ENCODE data around the gene HCRTR2. TPM values are rescaled to one million over a fixed set of nuclear protein-coding genes. Genes with fewer than 3 reads are reported as not detected.
"Not testable (repeated sequence)": the region's sequence is repeated elsewhere in the genome, so short reads cannot be mapped to it uniquely, and the experiment has no call there.

Gene HCRTR2
- total RNA-seq, 1 donor from 2014 or later: not detected

DNA sequence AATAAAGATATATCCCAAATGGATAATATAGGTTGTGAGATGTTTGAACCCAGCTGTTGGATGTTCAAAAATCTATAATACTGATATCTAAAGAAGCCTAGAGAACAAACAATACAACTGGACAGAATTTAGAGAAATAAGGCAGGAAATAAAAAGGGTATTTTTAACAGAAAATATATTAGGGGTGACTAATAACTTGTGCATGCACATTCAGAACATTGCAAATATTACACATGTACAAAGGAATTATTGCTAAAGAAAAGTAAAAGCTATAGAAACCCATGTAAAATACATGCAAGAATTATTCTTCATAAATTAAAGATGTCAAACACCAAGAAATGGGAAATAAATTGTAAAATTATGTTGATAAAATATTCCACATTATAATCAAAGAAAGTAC, 32.7 kb upstream of the HCRTR2 start:
- no peak for DNase-seq (ENCODE audit: extremely low spot score in 2 of 2)
- H3K9me3 ChIP-seq: no peaks in the 10 kb centered on the region

DNA sequence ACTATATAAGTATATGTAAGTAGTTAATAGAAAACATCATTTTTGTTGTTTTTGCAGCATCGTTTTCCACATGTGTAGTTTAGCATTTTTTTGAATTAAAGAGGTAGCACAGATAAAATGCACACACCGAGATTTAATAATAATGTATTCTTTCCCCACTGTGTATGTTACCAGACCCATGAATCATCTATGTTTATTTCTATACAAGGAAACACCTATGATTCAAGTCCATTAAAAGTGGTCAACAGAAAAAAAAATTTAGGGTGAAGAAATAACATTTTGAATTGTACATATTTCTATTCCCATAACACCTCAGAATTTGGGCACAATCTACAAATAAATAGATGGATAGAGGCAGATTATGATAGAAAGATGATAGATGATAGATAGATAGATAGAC, 31.7 kb upstream of the HCRTR2 start:
- no peak for DNase-seq (ENCODE audit: extremely low spot score in 2 of 2)
- Histone ChIP-seq H3K9me3 (no peaks in the 10 kb centered on the region), H3K4me3 (no peak overlapping the region), H3K27ac (no peak overlapping the region), H3K4me1 (no peaks in the 10 kb centered on the region), H3K36me3 (no peaks in the 10 kb centered on the region), H3K27me3 (no peaks in the 10 kb centered on the region)
- TF ChIP-seq POLR2A (IDR thresholded peaks at IDR 0.05): no peak
- TF ChIP-seq, protein P1, sequence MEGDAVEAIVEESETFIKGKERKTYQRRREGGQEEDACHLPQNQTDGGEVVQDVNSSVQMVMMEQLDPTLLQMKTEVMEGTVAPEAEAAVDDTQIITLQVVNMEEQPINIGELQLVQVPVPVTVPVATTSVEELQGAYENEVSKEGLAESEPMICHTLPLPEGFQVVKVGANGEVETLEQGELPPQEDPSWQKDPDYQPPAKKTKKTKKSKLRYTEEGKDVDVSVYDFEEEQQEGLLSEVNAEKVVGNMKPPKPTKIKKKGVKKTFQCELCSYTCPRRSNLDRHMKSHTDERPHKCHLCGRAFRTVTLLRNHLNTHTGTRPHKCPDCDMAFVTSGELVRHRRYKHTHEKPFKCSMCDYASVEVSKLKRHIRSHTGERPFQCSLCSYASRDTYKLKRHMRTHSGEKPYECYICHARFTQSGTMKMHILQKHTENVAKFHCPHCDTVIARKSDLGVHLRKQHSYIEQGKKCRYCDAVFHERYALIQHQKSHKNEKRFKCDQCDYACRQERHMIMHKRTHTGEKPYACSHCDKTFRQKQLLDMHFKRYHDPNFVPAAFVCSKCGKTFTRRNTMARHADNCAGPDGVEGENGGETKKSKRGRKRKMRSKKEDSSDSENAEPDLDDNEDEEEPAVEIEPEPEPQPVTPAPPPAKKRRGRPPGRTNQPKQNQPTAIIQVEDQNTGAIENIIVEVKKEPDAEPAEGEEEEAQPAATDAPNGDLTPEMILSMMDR (IDR thresholded peaks at IDR 0.05): no peak
- TF ChIP-seq POLR2AphosphoS5 (IDR thresholded peaks at IDR 0.05; ENCODE audit: insufficient read depth in 1 of 2, low read depth in 1 of 2): no peak
- intact Hi-C loops (cut with DNase I): no loop called here

More for the DNA sequence above, 32.7 kb upstream of the HCRTR2 start:
- intact Hi-C loops (cut with DNase I): no loop called here
- Histone ChIP-seq H3K27ac (no peak overlapping the region), H3K27me3 (no peaks in the 10 kb centered on the region), H3K36me3 (no peaks in the 10 kb centered on the region), H3K4me1 (no peaks in the 10 kb centered on the region), H3K4me3 (no peak overlapping the region)
- TF ChIP-seq, protein P1 (IDR thresholded peaks at IDR 0.05): no peak
- TF ChIP-seq POLR2A (IDR thresholded peaks at IDR 0.05) (no peak), POLR2AphosphoS5 (IDR thresholded peaks at IDR 0.05; ENCODE audit: insufficient read depth in 1 of 2, low read depth in 1 of 2) (no peak)

DNA sequence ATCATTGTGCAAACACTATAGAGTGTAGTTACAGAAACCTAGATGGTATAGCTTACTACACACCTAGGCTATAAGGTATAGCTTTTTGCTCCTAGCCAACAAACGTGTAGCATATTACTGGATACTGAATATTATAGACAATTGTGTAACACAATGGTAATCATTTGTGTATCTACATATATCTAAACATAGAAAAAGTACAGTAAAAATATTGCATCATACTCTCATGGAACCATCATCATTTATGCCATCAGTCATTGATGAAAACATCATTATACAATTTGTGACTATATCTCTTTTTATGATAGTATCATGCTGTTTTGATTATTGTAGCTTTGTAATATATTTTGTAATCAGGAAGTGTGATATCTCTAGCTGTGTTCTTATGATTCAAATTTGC, 21.0 kb upstream of the HCRTR2 start:
- H3K4me1 ChIP-seq: no peaks in the 10 kb centered on the region

DNA sequence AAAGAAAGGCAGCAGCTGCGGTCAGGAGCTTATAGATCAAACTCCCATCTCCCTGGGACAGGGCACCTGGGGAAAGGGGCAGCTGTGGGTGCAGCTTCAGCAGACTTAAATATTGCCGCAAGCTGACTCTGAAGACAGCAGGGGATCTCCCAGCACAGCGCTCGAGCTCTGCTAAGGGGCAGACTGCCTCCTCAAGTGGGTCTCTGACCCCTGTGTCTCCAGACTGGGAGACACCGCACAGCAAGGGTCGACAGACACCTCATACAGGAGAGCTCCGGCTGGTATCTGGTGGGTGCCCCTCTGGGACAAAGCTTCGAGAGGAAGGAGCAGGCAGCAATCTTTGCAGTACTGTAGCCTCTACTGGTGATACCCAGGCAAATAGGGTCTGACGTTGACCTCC, 15.5 kb upstream of the HCRTR2 start:
- H3K27me3 ChIP-seq; DNase-seq (ENCODE audit: extremely low spot score in 2 of 2); intact Hi-C loops (cut with DNase I); H3K27ac ChIP-seq; H3K36me3 ChIP-seq; H3K4me3 ChIP-seq; H3K9me3 ChIP-seq; H3K4me1 ChIP-seq: not testable (repeated sequence)

More for the DNA sequence above, 21.0 kb upstream of the HCRTR2 start:
- Histone ChIP-seq H3K36me3 (no peaks in the 10 kb centered on the region), H3K27me3 (no peaks in the 10 kb centered on the region), H3K4me3 (no peak overlapping the region), H3K27ac (no peak overlapping the region), H3K9me3 (no peaks in the 10 kb centered on the region)
- TF ChIP-seq POLR2A (IDR thresholded peaks at IDR 0.05): no peak
- TF ChIP-seq POLR2AphosphoS5 (IDR thresholded peaks at IDR 0.05; ENCODE audit: insufficient read depth in 1 of 2, low read depth in 1 of 2): no peak
- TF ChIP-seq, protein P1 (IDR thresholded peaks at IDR 0.05): no peak
- intact Hi-C loops (cut with DNase I): no loop called here
- DNase-seq (ENCODE audit: extremely low spot score in 2 of 2): no peak

DNA sequence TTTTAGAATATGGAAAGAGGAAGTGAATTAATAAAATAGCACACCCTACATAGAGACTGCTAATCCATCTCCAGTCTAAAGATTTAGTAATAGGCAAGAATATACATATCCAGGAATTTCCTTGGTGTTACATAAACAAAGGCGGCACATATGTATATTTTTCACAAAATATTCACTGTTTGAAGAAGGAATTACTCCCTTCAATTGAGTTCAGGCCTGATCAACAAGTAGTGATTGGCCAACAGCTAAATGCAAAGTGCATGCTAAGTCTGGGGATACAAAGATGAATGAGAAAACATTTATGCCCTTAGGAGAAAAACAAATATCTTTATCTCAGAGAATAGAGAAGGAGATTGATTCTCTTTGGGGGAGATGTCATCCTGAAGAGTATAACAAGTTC, 6.5 kb upstream of the HCRTR2 start:
- TF ChIP-seq, protein P1 (IDR thresholded peaks at IDR 0.05): no peak
- no peak for TF ChIP-seq POLR2A (IDR thresholded peaks at IDR 0.05)
- no peak for TF ChIP-seq POLR2AphosphoS5 (IDR thresholded peaks at IDR 0.05; ENCODE audit: insufficient read depth in 1 of 2, low read depth in 1 of 2)
- Histone ChIP-seq H3K4me1 (no peaks in the 10 kb centered on the region), H3K4me3 (no peak overlapping the region), H3K36me3 (no peaks in the 10 kb centered on the region), H3K9me3 (no peaks in the 10 kb centered on the region), H3K27ac (no peak overlapping the region), H3K27me3 (no peaks in the 10 kb centered on the region)
- intact Hi-C loops (cut with DNase I): no loop called here
- DNase-seq (ENCODE audit: extremely low spot score in 2 of 2): no peak

Data from vagina (tissue), 2 donors.